NOMO-1 (cell line): ENCODE results near the gene LRRC4.

Experiments
- DNase-seq, 2 experiments: peaks; one replicate each; lab custom pipeline; 2025; ENCODE audit not compliant: unreplicated experiment in 2 of 2; lab: John Stamatoyannopoulos, UW

LRRC4 gene, protein sequence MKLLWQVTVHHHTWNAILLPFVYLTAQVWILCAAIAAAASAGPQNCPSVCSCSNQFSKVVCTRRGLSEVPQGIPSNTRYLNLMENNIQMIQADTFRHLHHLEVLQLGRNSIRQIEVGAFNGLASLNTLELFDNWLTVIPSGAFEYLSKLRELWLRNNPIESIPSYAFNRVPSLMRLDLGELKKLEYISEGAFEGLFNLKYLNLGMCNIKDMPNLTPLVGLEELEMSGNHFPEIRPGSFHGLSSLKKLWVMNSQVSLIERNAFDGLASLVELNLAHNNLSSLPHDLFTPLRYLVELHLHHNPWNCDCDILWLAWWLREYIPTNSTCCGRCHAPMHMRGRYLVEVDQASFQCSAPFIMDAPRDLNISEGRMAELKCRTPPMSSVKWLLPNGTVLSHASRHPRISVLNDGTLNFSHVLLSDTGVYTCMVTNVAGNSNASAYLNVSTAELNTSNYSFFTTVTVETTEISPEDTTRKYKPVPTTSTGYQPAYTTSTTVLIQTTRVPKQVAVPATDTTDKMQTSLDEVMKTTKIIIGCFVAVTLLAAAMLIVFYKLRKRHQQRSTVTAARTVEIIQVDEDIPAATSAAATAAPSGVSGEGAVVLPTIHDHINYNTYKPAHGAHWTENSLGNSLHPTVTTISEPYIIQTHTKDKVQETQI

DNA sequence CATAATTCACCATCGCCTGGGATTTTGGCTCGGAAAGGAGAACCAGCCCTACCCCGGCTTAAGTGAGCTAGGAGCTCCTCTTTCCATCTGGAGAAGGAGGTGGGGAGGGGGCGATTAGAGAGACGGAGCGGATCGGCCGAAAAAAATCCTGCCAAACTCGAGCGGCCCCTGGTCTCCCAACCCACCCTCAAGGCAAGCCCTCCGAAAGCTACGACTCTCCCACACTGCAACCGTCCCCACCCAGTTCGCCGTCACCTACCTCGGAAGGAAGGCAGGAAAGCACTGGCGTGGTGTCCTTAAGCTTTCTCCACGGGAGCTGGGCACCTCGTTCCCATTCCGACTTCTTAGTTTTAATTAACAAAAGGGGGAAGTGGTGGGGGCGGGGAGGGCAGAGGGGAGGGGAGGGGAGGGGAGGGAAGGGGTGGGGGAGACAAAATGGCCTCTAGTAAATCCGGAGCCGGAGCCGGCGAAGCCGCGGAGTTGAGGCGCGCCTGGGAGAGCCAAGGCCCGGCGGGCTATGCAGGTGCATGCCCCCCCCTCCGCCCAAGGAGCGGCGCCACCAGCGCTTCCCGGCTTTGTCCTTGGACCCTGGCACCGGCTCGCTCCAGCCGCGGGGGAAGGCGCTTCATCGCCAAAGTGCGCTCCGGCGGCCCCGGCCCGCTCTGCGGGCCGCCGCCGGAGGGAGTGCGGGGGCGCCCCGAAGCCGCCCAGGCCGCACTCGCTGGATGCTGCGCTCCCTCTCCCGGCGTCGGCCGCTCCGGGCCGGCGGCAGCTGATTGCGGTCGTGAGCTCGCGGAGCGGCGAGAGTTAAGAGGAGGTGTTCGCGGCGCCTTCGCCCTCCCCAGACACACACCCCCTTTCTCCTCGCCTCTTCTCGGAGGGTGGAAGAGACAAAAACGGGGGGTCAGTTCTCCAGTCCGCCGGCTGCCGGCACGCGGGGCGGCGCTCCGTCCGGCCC is at the start of gene LRRC4:
LRRC4 (minus strand) TSS at position 784 of the 958 bp plus-strand sequence. CDS start 797 bp downstream, outside the sequence.
- no peak for DNase-seq

DNA sequence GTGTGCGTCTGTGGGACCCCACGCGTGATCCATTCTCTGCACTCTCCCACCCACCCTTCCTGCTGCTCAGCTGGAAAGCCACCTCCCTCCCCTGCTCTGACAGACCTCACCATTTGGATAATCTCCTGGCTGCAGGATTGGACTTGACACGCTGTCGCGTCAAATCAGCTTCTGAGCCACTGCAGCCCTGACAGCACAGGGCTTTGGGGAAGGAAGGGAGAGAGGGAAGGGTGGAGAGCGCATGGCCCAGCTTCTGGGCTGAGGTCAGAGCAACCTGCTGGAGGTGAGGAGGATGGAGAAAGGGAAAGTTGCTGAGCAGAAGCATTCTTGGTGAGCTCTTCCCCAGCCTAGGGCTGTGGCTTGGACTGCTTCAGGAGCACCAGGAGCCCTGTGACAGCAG is 48.9 kb upstream of the LRRC4 start:
- no peak for DNase-seq

DNA sequence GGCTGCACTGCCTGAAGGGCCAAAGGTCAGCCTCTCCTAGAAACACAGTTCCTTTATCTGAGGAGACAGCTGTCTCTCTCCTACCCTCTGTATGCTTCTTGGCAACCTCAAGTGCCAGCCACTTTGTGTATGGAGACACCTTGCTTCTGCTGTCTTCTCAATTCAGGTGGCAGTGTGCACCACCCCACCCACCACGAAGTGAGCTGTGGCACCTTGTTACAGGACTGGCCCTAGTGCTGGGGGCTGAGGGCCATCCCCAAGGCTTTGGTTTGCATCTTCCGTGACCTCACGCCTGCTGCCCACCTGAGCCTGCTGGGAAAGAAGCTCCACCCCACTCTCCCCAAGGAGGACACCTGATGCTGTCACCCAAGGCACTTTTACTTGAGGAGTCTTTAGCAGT is 47.1 kb upstream of the LRRC4 start:
- no peak for DNase-seq

DNA sequence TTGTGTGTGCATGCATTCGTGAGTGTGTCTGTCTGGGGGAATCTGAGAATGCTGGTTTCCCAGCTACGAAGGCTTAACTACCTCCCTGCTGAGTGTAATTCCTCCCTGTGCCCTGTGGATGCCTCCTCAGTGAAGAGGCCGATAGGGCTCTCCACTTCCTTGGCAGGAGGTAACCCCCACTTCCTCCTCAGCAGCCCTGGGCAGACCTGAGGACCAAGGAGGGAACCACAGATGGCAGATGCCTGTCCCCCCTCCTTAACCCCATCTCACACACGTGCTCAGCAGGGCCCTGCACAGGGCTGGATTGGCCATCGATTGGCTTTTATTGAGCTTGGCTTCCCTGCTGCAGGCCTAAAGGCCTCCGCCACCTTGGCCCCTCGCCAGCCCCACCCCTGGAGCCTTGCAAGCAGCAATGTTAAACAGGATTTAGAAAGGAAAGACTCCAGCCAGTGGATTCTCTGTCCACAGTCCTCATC is 45.6 kb upstream of the LRRC4 start:
- DNase-seq = no peak

DNA sequence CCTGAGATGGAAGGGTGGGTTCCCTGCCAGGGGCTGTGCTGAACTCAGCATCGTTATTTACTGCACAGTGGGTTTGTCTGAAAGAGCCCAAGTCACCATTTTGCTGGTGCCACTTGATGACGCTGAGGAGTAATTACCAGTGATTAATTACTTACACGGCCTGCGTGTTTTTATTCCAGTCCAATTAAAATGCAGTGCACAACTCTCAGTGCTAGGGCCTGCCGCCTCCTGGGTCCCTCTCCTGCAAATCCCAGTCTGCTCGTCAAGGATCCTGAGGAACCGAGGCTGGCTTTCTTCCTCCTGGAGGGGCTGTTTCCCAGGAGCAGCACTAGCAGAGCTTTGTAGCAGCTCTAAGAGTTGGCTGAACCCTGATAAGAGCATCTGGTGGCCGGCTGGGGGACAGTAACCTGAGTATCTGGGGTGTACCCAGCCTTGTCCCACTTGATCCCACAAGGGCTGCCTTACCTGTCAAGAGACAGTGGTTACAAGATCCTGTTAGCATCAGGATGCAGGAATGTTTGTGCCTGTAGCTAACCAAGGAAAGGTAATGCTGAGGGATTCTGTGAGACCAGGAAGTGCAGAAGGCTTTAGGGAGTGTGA is 45.1 kb upstream of the LRRC4 start:
- DNase-seq = no peak

DNA sequence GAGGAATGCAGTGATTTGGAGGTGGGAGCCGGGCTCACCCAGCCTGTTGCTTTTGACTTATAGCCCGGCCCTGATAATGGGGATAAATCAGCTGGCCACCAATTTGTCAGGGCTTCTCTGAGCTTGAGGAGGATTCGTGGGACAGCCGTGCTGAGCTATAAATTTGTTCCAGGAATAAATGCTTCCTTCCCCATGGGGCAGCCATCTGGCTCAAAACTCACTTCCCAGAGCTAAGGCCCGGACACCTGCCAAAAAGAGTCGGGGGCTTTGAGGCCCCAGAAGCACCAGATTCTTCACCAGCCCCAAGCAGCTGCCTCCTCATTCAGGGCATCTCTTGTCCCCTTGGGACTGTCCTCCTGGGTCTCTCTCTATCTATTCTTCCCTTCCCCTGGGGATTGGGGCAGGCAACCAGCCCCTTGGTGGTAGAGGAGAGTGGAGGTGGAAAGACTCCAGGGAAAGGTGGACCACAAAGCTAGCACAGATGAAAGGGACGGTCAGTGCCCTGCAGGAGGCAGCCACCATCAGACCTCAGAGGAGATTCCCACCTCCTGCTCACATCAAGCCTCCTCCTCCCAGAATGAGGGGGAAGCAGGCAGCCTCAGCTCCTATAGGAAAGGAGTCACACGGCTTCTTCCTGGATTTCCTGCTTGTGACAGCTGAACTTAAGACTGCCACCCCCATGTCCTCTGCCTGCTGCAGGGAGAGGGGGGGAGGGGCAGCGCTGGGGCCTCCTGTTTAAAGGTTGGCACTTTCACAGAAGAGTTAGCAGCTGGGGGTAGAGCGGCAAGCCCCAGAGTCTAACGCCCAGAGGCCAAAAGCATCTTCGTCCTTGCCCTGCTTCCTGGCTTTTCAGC is 44.2 kb upstream of the LRRC4 start:
- DNase-seq = no peak

DNA sequence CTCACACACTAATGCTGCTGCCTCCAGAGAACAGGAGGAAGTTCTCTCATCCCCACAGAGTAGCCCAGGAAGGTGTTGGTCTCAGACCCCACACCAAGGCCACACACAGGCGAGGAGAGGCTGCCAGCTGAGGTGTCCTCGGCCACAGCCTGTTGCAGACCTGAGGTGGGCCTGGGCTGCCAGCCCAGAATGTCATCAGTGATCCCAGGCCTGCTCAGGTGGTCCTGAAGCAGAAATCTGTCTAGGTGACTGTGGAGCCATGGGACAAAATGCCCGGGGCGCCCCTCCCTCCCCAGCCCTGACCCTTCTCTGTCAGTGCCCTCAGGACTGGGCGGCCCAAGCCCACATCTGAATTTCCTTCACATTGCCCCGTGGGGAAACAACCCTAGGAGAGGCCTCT is 43.5 kb upstream of the LRRC4 start:
- no peak for DNase-seq

DNA sequence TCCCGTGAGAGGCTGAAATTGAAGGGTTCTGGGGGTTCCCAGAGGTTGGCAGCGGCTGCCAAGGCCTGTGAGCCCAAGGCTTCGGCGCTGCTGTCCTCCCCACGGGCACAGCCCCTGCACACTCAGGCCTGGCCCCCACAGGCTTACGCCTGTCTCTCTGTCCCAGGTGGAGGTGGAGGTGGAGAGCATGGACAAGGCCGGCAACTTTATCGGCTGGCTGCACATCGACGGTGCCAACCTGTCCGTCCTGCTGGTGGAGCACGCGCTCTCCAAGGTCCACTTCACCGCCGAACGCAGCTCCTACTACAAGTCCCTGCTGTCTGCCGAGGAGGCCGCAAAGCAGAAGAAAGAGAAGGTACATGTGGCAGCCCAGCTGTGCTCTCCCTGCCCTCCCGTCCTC is 43.1 kb upstream of the LRRC4 start:
- DNase-seq = no peak

DNA sequence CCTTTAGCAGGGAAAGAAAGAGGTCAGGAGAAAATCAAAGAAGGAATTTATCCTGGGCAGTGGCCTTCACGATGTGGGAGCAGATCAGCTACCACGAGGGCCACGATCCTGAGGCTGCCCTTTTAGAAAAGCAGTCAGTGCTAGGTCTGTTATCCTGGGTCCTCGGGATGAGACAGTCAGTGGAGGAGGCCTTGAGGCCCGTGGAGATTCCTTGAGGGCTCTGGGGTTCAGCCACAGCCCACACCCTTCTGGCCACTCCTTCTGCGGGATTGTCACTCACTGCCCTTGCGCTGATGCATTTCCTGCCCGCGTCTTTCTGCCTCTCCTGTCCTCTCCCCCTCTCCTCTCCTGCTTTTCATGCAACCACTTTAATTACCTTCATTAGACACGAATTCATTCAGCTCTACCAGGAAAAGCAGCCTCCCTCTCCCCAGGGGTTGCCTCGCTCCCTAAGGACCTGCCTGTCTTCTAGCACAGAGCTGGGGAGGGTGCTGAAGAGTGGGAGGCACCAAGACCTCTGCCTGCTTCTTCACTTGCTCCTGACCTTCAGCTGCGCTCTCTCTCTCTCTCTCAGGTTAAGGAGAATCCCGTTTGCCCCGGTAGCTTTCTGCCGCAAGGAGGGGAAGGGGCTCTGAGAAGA is 42.6 kb upstream of the LRRC4 start:
- DNase-seq = no peak

DNA sequence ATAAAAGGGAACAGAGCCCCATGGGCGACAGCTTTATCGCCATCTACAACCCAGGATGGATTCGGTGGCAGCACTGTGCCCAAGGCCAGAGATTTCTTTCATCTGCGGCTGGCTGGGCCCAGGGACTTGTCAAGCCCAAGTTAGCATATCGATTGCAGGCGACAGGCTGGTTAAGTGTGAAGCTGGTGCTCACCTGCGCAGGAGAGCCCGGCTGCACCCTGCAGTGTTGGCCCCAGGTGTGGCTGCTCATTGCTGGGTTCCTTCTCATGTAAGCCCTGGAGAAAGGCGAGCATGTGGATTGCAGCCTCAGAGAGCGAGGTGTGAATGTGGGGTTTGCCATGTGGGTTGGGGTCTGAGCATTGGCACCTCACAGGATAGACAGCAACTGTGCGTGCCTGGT is 40.6 kb upstream of the LRRC4 start:
- DNase-seq = no peak

DNA sequence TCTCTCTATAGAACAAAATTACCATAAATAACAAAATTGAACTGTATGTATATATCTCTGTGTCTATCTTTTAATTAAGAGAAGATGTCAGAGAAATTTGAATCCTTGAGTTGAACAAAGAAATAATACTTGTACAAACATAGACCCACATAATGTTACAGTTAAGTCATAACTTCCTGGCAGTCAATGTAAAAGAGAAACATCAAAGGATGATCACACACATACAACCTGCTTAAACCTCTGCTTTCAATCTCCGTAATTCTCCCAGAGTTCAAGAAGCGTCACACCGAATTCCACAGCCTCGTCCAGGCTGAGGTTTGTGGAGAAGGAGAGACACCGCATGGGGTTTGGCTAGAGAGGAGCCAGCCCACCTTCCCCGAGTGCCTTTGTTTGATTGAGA is 40.1 kb upstream of the LRRC4 start:
- no peak for DNase-seq

DNA sequence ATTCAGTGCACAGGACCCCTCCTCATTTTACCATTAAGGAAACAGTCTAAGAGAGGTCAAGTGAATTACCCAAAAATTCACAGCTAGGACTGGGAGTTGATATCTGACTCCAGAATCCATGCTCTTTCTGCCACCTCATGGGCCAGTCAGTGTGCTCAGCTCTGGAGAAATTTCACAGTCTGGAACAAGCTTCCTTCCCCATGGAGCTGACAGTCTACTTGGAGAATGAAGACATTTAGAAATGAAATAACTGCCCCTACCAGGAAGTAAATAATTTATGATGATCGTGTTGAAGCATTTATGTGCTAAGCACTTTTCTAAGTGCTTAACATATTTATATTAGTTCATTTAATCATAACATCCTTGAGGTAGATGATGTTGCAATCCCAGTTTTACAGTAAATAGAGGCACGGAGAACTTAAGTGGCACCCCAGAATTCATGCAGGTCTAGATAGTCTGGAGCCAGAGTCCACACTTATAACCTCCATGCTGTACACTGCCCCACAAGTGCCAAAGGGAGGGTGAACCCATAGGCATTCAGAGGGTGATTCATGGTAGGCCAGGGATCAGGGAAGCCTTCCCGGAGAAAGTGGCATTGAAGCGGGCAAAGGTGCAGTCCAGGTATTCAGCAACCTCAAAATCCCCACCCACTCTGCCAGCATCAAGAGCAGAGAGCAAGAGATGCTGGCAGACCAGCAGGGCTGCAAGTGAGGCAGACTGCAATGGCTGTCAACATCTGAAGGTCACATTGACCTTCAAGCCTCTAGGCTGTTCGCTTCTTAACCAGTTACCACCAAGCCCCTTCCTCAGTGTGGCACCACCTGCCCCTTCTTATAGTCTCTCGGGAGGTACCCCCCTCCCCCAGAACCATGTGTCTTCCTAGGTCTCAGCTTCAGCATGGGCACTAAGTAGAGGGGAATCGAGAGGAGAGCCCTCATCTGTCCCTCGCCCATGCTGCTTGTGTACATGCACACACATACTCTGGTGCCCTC is 38.4 kb upstream of the LRRC4 start:
- DNase-seq = no peak

DNA sequence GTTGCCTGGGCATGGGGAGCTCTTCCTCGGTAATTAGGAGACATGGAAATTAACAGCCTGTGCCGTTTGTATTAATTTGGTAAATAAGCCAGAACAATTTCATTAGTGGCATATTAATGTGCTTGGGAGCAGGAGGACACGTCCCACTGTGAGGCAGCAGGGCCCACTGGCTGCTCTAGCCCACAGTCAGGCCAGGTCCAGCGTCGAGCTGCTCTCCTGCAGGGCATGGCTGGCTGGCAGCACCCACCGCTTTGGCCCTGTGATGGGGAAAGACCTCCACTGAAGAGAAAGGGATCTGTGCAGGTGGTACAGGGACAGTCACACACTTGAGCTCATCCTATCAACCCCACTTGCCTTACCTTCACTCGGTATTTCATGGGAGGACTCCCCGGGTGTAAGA is 37.5 kb upstream of the LRRC4 start:
- no peak for DNase-seq

DNA sequence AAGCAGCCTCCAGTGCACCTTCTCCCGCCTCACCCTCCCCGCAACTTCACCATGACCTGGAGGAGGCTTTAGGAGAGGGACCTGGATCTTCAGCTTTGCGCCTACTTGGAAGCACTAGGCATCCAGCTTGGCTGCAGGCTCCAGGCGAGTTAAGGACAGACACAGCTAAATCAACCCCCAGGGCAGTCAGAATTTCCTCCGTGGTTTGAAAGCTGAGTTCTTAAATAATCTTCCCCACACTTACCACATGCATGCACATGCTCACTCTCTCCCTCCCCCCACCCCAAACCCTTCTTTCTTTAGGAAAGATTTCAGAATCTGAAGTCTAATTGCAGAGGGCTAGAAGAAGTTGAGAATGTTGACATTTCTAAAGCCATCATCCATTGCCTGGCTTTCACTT is 36.7 kb upstream of the LRRC4 start:
- DNase-seq = no peak

DNA sequence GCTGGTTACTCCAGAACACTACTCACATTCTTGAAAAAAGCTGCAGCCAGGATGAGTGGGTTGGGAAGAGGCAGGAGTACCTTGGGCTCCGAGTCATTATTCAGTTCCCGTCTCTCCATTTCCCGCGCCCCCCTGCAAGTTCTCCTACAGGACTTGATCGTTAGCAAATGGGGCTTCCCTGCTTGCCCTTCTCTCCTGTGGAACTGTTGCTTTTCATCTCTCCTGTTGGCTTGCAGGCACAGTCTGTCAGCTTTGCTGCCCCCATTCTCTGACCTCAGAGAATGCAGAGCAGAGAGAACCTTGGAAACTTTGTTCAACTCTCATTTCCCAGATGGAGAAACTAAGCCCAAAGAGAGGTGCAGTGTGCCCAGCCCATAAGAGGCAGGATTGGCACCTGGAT is 35.6 kb upstream of the LRRC4 start:
- no peak for DNase-seq

DNA sequence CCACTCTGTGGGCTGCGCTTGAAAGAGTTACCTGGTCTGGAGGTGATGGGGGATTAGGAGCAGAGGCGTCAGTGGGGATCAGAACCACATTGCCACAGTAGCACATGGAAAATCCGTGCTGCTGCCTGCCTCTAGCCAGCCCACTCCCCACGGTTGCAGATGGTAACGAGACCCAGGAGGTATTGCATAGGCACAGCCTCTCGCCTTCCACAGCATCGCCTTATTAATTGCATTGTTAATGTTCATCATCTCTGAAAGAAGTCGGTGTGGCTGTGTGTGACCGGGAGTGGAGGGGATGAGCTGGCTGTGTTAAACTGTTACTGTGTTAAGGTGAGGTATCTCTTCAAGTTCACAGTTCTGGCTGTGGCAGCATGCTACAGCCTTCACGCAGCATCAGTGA is 35.2 kb upstream of the LRRC4 start:
- DNase-seq = no peak

DNA sequence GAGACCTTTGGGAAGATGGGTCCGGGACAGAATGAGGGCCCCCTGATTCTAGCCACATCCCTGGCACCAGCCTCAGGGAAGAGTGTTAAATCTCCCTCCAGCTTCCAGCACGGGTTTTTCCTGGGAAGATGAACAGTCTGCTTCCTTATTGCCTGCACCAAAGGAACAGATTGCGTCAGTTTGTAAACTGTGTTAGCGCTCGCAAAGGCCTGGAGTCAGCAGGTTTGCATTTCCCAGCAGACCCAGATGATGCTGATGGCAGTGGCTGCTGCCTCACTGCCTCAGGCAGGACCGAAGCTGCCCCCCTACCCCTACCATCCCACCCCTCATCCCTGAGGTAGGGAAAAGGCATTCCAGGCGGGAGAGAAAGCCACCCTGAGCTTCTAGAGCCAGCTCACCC is 34.6 kb upstream of the LRRC4 start:
- DNase-seq = no peak

DNA sequence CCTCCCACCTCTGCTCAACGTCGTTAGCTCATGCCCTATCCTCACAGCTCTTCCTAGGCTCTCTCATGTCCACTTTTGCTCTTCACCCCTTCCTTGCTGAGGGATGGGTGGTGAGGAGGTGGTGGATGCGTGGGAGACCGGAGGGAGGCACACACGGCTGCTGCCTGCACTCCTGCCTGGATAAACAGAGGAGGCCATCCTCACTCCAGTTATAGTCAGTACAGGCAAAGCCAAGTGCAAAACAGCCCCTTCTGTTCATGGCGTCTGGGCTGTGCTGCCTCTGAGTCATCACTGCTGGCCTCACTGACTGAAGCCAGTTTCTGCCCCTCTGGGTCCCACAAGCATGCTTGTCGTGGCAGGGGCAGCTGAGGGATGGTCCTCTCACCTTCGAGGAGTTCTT is 31.9 kb upstream of the LRRC4 start:
- no peak for DNase-seq
